Heart left ventricle (tissue), 13 donors: ENCODE measurements around the gene WTAP.

Source experiments
- CTCF ChIP-seq, 12 donors: fragments of 200-600 bp; sonication (generic) in 4 of 12; IDR thresholded peaks; one replicate each; pipeline versions ENCODE4 v1.5.0 to v1.8.0; 2018 to 2022; ENCODE audit warnings: antibody characterized with exemption in 12 of 12, mild to moderate bottlenecking in 5 of 12
- POLR2A ChIP-seq, 2 donors: fragments of 450-650 bp; IDR thresholded peaks; one replicate each; pipeline ENCODE4 v1.6.1; 2017; ENCODE audit warnings: antibody characterized with exemption in 2 of 2, mild to moderate bottlenecking in 2 of 2, moderate library complexity in 2 of 2
- donor health status: ischemic (EF 13 %, LVEDD 7.1; RV severe dilation, severe dysfunction).
- donor health status: DM: no; HTN: yes; CAD: no.
- donor health status: DM: no; HTN: no; CAD: no.
- donor health status: ischemic (EF 25% LVEDD 6.9; RV normal size, moderate dysfunction).
- donor health status: ischemic (EF 25% LVEDD 5.7; RV mildly dilated, moderate dysfunction).
- donor health status: ischemic (EF 35%, LVEDD 5.7; RV mildly dilated, moderate dysfunction).
- donor health status: nonischemic (EF 11% LVEDD 7.7; RV severe dilation, severe dysfunction).
- donor health status: DM: yes; HTN: yes; CAD: no.
- donor health status: PGD.
- donor health status: ischemic (EF 29% LVEDD 5.4; RV normal size, mild dysfunction).
- donor health status: nonischemic (EF 23%, LVEDD 6.1; RV moderate dilation, normal function).

- TF ChIP-seq CTCF (IDR thresholded peaks at IDR 0.05) (no peak), POLR2A (IDR thresholded peaks at IDR 0.05) (no peak)
Measured at GRCh38 chr6:159788753-159789376, 61.6 kb downstream of the WTAP start.
